Adipocyte (in vitro differentiated cells): Measurements from ENCODE around the gene OSBPL5.

Source experiments
- DNase-seq: peaks from one replicate; pipeline ENCODE4 v3.0.0-alpha.2; 2015; ENCODE audit warnings: low read depth
- H3K27me3 ChIP-seq: replicated peaks from 2 replicates; pipeline ENCODE4 v1.7.0; 2013; ENCODE audit warnings: mild to moderate bottlenecking, low read length, moderate library complexity; ENCODE audit not compliant: control insufficient read depth, insufficient read depth
- H3K36me3 ChIP-seq: 2 replicates; pipeline ENCODE4 v1.7.0; 2013; ENCODE audit warnings: low read length, mild to moderate bottlenecking, moderate library complexity; ENCODE audit not compliant: control insufficient read depth, insufficient read depth, severe bottlenecking
- H3K4me1 ChIP-seq: 2 replicates; pipeline ENCODE4 v1.7.0; 2013; ENCODE audit warnings: mild to moderate bottlenecking, low read length, moderate library complexity; ENCODE audit not compliant: control insufficient read depth, insufficient read depth
- H3K4me3 ChIP-seq: 2 replicates; pipeline ENCODE4 v1.7.0; 2013; ENCODE audit warnings: mild to moderate bottlenecking, low read length, moderate library complexity
- H3K9ac ChIP-seq: 2 replicates; pipeline ENCODE4 v1.7.0; 2013; ENCODE audit warnings: mild to moderate bottlenecking, low read length, moderate library complexity
- H3K9me3 ChIP-seq: 2 replicates; pipeline ENCODE4 v1.7.0; 2013; ENCODE audit warnings: mild to moderate bottlenecking, low read length, moderate library complexity; ENCODE audit not compliant: control insufficient read depth

OSBPL5 gene

GRCh38 chr11:3196161-3197043 is 31.3 kb upstream of the OSBPL5 start:
- no peaks in the 10 kb centered on the region for H3K9me3 ChIP-seq
- H3K27me3 ChIP-seq, result peaks cover 57% of the 10 kb centered on the region
- H3K4me3 ChIP-seq, result no peak overlapping the region
- no peak for DNase-seq
- H3K36me3 ChIP-seq, result no peaks in the 10 kb centered on the region
- H3K9ac ChIP-seq, result no peak overlapping the region
- no peaks in the 10 kb centered on the region for H3K4me1 ChIP-seq

GRCh38 chr11:3195251-3196160 is 30.4 kb upstream of the OSBPL5 start:
- Histone ChIP-seq H3K9me3 (no peaks in the 10 kb centered on the region), H3K9ac (no peak overlapping the region), H3K4me1 (no peaks in the 10 kb centered on the region), H3K27me3 (peaks cover 57% of the 10 kb centered on the region), H3K4me3 (no peak overlapping the region), H3K36me3 (no peaks in the 10 kb centered on the region)
- peak; percentile 11 for DNase-seq

- no peak overlapping the region for H3K4me3 ChIP-seq
- H3K36me3 ChIP-seq, result no peaks in the 10 kb centered on the region
- H3K4me1 ChIP-seq, result no peaks in the 10 kb centered on the region
- H3K27me3 ChIP-seq, result peaks cover 65% of the 10 kb centered on the region
- peaks cover 3% of the 10 kb centered on the region for H3K9me3 ChIP-seq
- no peak overlapping the region for H3K9ac ChIP-seq
- no peak for DNase-seq
Measured at GRCh38 chr11:3194016-3194816, 29.1 kb upstream of the OSBPL5 start.

GRCh38 chr11:3193373-3194015 is 28.4 kb upstream of the OSBPL5 start:
- H3K4me3 ChIP-seq, result no peak overlapping the region
- H3K36me3 ChIP-seq, result no peaks in the 10 kb centered on the region
- H3K9ac ChIP-seq, result no peak overlapping the region
- peaks cover 58% of the 10 kb centered on the region for H3K27me3 ChIP-seq
- H3K9me3 ChIP-seq, result peaks cover 3% of the 10 kb centered on the region
- no peak for DNase-seq
- H3K4me1 ChIP-seq, result no peaks in the 10 kb centered on the region

GRCh38 chr11:3192511-3193372 is 27.6 kb upstream of the OSBPL5 start:
- Histone ChIP-seq H3K4me3 (no peak overlapping the region), H3K36me3 (no peaks in the 10 kb centered on the region), H3K4me1 (no peaks in the 10 kb centered on the region), H3K27me3 (peaks cover 54% of the 10 kb centered on the region), H3K9ac (no peak overlapping the region), H3K9me3 (peaks cover 3% of the 10 kb centered on the region)
- no peak for DNase-seq

GRCh38 chr11:3191586-3192324 is 26.6 kb upstream of the OSBPL5 start:
- peaks cover 53% of the 10 kb centered on the region for H3K27me3 ChIP-seq
- no peaks in the 10 kb centered on the region for H3K36me3 ChIP-seq
- H3K9ac ChIP-seq, result no peak overlapping the region
- H3K9me3 ChIP-seq, result peaks cover 3% of the 10 kb centered on the region
- no peaks in the 10 kb centered on the region for H3K4me1 ChIP-seq
- H3K4me3 ChIP-seq, result no peak overlapping the region
- no peak for DNase-seq

- no peak for DNase-seq
- Histone ChIP-seq H3K36me3 (no peaks in the 10 kb centered on the region), H3K4me3 (no peak overlapping the region), H3K9ac (no peak overlapping the region), H3K27me3 (peaks cover 42% of the 10 kb centered on the region), H3K9me3 (peaks cover 3% of the 10 kb centered on the region), H3K4me1 (no peaks in the 10 kb centered on the region)
Measured at GRCh38 chr11:3190600-3190999, 25.5 kb upstream of the OSBPL5 start.

GRCh38 chr11:3189886-3190583 is 24.9 kb upstream of the OSBPL5 start:
- H3K36me3 ChIP-seq, result no peaks in the 10 kb centered on the region
- H3K9ac ChIP-seq, result no peak overlapping the region
- DNase-seq, result no peak
- no peak overlapping the region for H3K4me3 ChIP-seq
- peaks cover 3% of the 10 kb centered on the region for H3K9me3 ChIP-seq
- H3K27me3 ChIP-seq, result peaks cover 44% of the 10 kb centered on the region
- no peaks in the 10 kb centered on the region for H3K4me1 ChIP-seq

- no peak for DNase-seq
- no peak overlapping the region for H3K4me3 ChIP-seq
- no peaks in the 10 kb centered on the region for H3K36me3 ChIP-seq
- H3K9me3 ChIP-seq, result peaks cover 3% of the 10 kb centered on the region
- H3K9ac ChIP-seq, result no peak overlapping the region
- H3K27me3 ChIP-seq, result peaks cover 46% of the 10 kb centered on the region
- no peaks in the 10 kb centered on the region for H3K4me1 ChIP-seq
Measured at GRCh38 chr11:3189196-3189843, 24.2 kb upstream of the OSBPL5 start.
